ENCODE measurements around the gene EIF3A.
A peak's percentile ranks its signal among the peaks of the same experiment; 100 is the strongest.
"Not testable (repeated sequence)": the region's sequence is repeated elsewhere in the genome, so short reads cannot be mapped to it uniquely, and the experiment has no call there.

EIF3A gene

DNA sequence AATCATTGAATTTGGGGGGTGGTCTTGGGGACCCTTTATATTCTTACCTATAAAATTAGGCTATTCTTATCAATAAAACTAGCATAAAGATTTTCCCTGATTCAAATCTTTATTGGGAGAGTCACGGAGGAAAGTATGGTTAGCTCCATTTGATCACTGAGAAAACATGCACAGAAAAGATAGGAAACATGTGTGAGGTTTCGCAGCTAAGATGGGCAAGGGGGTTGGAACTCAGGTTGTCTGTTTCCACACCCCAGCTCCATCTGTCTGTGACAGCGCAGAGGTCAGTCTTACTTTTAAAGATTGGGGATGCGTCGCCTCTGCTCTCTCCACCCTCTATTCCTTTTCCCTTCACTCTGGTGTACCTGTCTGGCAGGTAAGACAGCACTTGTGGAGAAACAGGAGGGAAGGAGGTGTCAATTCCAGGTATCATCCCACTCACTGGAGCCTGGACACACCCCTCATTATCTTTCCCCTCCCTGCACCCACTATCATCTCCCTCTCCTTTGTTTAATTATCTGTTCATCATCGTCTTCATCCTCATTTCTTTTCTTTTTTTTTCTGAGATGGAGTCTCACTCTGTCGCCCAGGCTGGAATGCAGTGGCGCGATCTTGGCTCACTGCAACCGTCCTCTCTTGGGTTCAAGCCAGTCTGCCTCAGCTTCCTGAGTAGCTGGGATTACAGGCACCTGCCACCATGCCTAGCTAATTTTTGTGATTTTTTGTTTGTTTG, 20.9 kb upstream of the EIF3A start:
- DNase-seq: no peak

DNA sequence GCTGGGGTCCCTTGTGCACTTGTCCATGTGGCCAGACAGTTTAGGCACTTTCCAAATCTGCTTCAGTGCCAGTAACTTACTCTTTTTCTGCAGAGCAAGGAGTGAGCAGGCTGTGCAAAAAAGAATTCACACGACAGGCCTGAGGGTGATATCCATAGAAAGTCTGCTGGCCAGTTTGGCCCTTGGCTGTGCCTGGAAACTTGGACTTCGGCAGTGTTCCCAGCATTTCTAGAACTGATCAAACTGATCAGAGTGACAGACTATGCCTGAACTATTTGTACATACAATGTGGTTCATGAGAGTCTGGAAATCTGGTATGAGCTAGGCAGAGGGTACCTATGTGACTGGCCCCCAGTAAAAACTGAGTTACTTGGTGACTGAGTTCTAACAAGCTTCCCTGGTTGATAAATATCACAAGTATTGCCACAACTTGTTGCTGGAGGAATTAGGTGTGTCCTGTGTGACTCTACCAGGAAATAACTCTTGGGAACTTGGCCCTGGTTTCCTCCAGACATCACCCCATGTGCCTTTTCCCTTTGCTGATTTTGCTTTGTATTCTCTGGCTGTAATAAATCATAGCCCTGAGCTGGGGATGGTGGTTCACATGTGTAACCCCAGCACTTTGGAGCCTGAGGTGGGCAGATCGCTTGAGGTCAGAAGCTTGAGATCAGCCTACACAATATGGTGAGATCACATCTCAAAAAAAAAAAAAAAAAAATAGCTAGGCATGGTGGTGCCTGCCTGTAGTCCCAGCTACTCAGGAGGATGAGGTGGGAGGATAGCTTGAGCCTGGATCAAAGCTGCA, 20.0 kb upstream of the EIF3A start:
- DNase-seq: no peak

DNA sequence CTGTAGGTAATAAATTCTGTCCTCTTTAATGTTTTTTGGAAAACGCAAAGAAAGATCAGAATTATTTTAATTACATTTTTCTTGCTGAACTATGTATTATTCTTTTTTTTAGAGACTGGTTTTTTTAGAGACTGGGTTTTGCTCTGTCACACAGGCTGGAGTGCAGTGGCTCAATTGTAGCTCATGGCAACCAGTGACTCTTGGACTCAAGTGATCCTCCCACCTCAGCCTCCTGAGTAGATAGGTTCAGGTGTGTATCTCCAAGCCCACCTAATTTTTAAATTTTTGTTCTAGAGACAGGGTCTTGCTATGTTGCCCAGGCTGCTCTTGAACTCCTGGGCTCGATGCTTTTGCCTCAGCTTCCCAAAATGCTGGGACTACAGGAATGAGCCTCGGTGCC, 18.0 kb upstream of the EIF3A start:
- DNase-seq: no peak

DNA sequence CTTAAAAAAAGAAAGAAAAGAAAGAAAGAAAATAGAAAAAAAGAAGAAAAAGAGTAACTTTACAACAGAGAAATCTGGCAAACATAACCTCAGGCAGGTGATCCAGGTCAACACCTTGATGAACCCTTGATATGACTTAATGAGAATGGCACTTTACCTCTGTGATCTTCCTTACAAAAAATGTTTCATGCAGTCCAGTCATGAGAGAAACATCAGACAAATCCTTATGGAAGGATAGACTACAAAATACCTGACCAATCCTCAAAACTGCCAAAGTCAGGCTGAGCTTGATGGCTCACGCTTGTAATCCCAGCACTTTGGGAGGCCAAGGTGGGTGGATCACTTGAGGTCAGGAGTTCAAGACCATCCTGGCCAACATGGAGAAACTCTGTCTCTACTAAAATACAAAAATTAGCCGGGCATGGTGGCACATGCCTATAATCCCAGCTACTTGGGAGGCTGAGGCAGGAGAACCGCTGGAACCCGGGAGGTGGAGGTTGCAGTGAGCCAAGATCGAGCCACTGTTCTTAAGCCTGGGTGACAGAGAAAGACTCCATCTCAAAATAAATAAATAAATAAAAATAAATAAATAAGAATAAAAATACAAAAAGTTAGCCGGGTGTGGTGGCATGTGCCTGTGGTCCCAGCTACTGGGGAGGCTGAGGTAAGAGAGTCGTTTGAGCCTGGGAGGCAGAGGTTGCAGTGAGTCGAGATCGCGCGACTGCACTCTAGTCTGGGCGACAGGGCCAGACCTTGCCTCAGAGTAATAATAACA, 16.2 kb upstream of the EIF3A start:
- DNase-seq: not testable (repeated sequence)

DNA sequence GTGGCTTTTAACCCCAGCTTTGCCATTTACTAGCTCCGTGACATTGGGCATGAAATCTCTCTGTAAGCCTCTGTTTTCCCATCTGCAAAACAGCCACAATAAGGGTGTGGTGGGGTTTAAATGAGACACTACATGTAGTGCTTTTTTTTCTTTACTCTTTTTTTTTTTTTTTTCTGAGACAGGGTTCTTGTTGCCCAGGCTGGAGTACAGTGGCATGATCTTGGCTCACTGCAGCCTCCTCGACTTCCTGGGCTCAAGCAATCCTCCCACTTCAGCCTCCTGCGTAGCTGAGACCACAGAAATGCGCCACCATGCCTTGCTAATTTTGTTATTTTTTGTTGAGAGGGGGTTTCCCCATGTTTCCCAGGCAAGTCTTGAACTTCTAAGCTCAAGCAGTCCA, 15.0 kb upstream of the EIF3A start:
- no peak for DNase-seq

DNA sequence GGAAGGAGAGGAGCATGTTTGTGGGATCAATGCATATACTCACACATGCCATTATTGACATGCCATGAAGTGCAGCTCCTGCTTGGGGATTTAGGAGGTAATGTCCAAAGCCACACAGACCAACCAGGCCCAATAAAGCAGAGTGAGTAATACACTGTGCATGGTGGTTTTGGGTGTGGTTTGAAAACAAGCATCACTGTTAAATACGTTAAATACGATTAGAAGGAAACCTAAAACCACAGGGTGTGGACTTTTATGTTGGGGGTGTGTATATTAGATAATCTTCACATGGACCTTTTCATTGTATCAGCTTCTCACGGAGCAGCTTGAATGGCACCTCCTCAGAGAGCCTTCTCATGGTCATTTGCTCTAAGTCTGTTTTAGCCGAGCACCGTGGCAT, 10.4 kb upstream of the EIF3A start:
- peak; percentile 29 for DNase-seq

DNA sequence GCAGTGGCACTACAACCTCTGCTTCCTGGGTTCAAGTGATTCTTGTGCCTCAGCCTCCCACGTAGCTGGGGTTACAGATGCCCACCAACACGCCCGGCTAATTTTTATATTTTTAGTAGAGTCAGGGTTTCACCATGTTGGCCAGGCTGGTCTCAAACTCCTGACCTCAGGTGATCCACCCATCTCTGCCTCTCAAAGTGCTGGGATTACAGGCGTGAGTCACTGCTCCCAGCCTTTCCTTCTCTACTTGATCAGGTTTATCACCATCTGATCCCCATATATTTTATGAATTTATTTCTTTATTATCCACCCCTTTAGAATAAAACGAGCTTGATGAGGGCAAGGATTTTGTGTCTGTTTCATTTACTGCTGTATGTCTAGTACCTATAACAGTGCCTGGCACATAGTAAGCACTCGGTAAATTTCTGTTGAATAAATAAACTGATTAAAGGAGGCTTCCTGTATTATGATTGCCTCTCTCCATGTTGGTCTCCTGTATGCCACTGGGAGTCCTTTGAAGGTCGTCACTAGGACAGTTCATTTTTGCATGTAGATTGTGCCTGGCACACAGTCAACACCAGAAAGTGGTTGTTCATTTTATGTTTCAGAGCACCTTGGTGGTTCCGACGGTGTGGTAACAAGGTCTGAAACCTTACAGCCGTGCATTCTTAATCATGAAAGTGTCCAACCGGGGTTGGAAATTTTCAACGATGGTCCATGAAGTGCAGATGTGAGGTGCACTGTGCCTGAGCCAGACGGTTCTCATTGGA, 9.6 kb upstream of the EIF3A start:
- DNase-seq: no peak

DNA sequence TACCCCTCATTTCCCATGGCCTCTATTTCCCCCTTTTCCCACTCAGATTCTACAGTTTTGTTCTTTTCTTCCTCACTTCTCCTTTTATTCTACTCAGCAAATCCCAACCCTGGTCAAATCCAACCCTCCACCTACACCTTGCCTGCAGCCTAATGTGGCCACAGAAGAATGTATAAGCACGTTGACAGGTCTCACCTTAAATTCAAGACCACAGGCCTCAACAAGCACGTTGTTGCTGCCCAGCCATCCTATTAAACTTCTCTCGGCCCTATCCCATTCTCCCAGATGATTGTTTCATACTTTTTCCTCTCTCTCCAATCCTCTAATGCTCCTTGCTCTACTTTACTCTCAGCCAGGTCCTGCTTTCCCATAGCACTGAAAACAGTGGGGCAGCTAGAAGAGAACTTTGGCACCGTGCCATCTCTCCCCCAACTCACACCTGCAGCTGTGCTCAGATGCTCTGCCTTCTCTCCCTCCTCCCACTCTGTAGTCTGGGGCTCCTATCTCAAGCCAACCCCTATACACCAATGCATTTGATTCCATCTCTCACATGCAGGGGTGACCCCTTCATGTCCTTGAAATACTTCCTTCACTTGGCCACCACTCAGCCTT, 6.8 kb upstream of the EIF3A start:
- no peak for DNase-seq

DNA sequence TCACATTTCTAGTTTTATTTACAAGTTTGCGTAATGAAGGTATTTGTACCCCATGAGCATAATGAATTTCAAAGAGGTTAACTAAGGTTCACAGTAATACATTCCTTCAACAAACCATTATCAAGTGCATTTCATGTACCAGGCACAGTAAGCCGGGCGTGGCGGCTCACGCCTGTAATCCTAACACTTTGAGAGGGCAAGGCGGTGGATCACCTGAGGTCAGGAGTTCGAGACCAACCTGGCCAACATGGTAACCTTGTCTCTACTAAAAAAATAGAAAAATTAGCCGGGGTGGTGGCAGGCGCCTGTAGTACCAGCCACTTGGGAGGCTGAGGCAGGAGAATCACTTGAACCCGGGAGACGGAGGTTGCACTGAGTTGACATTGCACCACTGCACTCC, 4.3 kb upstream of the EIF3A start:
- no peak for DNase-seq

DNA sequence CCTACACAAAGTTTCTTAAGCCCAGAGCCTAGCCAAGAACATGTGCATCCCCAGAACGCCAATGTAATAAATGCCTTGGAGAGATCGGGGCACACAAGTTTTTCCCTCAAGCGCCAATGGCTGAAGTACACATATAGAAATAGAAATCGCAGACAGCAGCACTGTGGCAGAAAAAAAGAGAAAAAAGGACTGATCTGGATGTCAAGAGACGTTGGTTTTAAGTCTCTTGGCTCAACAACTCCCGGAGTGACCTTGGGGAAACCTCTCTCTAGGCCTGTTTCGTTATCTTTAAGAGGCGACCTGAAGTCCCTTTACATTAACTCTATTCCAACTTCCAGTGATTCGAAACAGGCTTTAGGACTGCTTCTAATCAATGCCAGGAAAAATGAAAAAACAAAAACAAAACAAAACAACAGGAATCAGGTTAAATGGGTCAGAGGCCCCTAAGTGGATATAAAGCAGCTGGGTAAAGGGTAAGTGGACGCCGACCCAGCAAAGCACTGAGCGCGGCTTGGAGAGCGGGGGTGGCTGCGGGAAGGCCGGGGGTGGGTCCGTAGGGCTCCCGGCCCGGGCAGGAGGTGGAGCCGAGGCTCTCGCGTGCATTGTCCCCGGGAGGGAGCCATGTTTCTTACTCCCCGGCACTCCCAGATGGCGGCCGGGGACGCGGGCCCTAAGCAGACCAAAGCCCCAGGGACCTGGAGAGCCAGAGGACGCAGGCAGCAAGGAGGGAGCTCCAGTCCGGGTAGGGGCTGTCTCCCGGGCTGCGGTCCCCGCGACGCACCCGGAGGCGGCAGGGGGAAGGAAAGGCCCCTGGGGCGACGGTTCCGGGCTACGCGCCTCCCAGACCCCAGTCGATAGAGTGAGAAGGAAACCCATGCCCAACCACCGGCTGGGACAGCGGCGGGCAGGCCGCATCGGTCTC, 757 bp downstream of the EIF3A start:
- DNase-seq: peak; percentile 53

DNA sequence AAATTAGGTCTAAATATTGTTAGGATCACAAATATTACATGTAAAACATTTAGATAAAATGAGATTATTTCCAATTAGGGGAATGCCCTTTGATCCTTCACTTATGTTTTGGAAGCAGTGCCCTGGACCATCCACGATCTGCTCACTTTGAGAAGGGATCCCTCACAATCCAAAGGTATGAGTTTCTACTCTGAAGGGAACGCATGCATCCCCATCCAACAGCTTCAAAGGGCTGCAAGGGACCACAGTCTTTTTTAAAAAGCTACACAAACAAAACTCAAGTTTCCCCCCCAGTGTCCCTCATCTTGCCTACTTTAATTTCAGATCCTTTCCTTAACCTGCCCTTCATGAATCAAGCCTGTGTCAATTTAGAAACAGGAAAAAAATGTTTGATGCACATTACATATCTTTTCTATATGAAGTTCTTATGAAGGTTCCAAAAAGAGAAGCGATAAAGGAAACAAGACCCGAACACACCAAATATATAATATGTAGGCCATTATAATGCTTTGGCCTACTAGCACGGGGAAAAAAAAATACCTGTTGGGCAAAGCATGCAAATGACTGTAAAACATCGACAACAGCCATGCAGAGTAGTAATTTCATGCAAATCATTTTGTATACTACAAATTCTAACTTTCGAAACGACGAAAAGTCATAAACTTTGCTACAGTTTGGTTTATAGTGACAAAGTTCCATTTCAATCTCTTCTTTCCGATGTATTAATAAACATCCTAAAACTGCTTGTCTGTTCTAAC, 2.0 kb downstream of the EIF3A start:
- DNase-seq: no peak

DNA sequence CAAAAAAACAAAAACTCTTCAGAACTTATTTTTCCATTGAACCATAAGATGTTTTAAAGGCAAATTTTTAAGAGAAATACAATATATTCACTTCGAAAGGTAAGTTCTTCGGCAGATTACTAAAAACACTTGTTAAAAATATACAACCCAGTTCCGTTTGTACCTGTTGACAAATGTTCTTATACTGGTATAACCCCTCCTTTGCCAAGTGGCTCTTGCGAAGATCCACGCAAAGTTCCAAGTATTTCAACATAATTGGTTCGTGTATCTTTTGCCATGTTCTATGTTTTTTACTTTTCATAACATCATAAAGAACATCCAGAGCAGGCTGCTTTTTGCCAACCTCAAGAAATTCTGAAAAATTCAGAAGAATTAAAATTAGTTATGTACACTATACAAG, 7.0 kb downstream of the EIF3A start:
- DNase-seq: no peak

DNA sequence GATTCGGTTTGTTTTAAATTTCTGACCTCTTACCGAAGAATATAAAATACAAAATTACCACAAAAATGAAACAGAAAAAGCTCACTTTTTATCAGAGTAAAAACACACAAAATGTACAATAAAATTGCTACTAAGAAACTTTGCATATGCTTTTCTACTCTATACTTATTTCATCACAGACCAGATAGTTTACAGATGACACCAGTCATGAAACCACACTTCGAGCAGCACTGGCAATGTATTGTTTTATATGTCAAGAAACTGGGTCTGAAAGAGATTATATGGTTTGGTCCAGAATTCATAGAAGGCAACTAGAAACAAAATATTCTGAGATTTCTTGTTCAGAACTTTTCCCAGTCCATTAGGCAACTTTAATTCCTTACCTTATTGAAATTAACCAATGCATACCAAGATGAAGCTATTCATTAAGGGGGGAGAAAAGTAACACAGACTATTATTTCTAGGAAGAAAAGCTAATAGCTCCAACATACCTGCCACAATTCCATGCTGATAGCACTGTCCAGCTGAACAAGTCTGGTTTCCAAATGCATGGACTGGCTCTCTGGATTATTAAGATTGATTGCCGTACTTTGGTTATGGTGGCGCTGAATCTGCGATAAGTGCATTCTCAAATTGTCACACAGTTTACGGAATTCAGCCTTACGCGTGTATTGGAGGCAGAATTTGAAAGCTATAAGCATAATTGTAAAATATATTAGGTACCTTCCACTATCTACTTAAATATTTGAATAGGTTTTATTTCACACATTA, 10.0 kb downstream of the EIF3A start:
- no peak for DNase-seq

DNA sequence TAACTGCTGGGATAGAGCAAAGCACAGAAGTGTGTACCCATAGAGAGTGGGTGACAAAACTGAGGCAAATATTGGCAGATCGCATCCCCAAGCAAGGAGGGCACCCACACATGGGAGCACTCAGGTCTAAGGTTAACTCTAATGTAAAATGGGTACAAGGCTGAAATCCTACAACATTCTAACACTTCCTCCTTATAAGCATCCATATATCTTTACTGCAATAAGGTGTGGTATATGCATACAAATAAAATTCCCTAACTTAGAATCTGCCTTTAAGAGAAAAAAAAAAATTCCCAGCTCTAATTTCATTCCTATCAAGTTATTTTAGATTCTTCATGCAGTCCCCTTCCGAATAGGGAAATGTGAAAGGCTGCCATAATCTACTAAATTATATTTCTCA, 18.7 kb downstream of the EIF3A start:
- no peak for DNase-seq

DNA sequence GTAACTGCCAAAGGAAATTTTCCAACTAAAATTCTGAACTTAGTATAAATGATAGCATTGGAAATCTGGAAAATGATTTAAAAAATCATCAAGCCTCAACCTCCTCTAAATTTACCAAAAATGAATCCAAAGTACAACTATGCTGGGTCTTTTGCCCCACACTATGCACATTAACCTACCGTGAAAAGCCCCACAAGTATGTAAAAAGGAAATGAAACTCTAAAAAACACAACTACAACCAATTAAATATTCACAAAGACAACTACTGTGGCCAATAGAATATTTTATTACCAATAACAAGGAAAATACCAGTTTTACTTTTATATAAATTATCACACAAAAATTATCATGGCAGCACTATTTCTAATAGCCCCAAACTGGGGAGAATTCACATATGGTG, 19.3 kb downstream of the EIF3A start:
- DNase-seq: no peak

DNA sequence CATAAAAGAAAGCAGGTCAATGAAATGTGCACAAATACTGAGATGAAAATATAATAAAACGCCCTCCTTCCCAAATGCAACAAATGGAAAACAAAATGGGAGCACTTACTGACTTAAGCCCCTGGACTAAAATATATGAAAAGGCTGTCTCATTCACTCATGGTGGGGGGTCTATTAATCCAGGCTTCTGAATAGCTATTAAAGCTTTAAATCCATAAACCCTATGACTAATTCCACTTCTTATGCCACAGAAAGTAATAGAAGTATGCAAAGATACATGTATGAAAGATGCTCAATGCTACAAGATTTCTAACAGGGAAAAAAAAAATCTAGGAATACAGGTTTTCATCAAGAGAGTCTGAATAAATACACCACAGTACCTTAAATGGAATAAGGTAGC, 20.5 kb downstream of the EIF3A start:
- no peak for DNase-seq

DNA sequence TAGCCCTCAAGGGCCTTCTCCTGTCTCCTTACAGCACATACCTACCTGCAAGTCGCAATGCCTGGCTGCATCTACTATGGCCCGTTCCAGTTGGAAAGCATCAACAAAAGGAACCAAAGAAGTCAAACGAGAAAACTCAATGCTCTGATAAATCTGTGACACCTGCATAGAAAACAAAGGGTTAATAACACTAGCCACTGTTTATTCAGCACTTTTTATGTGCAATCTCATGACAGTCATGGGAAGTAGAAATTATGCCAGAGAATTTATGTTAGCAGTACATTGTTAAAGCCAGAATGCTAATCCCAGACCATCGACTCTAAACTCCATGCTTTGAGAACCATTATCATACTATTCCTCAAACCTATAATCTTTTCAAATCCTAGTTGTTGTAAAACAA, 21.1 kb downstream of the EIF3A start:
- no peak for DNase-seq

DNA sequence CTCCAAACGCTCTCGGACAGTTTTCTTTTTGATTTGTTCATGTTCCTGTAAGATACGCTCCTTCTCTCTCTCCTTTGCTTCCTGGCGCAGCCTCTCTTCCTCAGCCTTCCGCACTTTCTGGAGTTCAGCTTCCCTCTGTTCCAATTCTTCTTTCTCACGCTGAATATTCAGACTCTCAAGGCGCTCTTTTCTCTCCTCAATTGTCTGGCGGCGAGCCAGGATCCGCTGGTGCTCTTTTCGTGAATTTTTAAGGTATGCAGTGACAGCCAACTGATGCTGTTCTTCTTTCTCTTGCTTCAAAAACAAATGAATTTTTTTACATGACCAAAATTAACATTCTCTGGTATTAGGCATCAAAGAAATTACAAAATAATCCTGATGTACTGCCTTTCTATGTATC, 22.6 kb downstream of the EIF3A start:
- DNase-seq: no peak

DNA sequence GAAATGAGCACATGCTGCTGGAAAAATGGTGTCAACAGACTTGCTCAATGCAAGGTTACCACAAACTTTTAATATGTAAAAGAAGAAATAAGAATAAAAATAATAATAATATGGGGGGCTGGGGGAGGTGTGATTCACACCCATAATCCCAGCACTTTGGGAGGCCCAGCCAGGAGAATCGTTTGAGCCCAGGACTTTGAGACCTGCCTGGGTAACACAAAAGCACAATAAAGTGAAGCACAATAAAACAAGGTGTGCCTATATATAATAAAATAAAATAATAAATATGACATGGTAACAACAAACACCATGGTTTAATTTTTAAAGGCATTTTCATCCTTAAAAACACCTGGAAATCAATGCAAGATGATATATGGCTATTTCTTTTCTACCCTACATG, 25.1 kb downstream of the EIF3A start:
- no peak for DNase-seq

DNA sequence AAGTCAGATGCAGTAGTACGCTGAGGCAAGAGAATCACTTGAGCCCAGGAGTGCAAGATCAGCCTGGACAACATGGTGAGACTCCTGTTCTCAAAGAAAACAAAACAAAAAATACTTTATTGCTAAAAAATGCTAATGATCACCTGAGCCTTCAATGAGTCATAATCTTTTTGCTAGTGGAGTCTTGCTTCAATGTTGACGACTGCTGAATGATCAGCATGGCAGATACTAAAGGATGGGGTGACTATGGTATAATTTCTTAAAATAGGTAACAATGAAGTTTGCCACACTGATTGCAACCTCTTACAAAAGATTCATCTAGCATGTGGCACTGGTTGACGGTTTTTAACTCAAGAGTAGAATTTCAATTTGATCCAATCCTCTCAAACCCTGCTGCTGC, 28.8 kb downstream of the EIF3A start:
- DNase-seq: no peak
